ENCODE data around the gene RGS9BP.

The RGS9BP gene

DNA sequence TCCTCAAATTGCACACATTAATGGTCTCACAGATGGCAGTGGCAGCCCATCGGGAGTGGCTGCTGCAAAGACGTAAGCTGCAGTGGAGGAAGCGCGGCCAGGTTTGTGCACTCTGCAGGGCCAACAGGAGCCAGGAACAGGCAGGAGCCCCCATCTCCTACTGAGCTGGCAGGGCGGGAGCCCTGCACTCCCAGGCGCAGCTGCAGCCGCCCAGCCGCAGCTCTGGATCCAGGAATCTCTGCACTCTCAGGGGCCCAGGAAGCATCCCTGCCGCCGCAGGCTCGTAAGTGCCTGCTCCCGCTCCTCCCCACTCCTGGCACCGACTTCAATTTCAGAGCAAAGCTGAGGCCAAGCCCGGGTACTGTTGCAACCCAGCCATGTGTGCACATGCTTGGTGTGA is 38.2 kb upstream of the RGS9BP start:
- TF ChIP-seq, protein P1, sequence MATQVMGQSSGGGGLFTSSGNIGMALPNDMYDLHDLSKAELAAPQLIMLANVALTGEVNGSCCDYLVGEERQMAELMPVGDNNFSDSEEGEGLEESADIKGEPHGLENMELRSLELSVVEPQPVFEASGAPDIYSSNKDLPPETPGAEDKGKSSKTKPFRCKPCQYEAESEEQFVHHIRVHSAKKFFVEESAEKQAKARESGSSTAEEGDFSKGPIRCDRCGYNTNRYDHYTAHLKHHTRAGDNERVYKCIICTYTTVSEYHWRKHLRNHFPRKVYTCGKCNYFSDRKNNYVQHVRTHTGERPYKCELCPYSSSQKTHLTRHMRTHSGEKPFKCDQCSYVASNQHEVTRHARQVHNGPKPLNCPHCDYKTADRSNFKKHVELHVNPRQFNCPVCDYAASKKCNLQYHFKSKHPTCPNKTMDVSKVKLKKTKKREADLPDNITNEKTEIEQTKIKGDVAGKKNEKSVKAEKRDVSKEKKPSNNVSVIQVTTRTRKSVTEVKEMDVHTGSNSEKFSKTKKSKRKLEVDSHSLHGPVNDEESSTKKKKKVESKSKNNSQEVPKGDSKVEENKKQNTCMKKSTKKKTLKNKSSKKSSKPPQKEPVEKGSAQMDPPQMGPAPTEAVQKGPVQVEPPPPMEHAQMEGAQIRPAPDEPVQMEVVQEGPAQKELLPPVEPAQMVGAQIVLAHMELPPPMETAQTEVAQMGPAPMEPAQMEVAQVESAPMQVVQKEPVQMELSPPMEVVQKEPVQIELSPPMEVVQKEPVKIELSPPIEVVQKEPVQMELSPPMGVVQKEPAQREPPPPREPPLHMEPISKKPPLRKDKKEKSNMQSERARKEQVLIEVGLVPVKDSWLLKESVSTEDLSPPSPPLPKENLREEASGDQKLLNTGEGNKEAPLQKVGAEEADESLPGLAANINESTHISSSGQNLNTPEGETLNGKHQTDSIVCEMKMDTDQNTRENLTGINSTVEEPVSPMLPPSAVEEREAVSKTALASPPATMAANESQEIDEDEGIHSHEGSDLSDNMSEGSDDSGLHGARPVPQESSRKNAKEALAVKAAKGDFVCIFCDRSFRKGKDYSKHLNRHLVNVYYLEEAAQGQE (IDR thresholded peaks at IDR 0.05; ENCODE audit: insufficient read depth in 1 of 2, low read depth in 2 of 2, low read length in 2 of 2) = no peak
- no peak for TF ChIP-seq SIN3A (IDR thresholded peaks at IDR 0.05; ENCODE audit: borderline replicate concordance, insufficient read depth, low read length)
- no peak for TF ChIP-seq POLR2AphosphoS5 (IDR thresholded peaks at IDR 0.05; ENCODE audit: low read depth, low read length)
- no peak for TF ChIP-seq TAF1 (IDR thresholded peaks at IDR 0.05; ENCODE audit: borderline replicate concordance, insufficient read depth, low read length)
- TF ChIP-seq FOXP2 (optimal IDR thresholded peaks at IDR 0.05; ENCODE audit: borderline replicate concordance, extremely low read depth, extremely low read length, insufficient read depth) = no peak

DNA sequence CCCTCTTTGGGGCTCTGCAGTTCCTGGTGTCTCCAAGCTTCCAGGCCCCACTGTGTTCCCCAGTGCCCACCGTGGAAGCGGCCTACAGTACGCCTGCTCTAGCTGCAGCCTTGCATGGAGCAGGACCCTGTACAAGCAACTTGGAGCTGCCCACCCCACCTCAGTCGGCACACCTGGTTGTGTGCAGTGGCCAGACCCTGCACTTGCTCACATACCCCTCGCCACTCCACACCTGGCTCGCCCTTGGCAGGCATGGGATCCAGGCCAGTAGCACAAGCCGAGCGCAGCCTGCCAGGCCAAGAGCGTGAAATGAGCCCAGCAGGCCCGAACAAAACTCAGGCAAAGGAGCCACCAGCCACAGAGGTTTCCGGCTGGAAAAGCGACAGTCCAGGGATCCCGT is 37.0 kb upstream of the RGS9BP start:
- TF ChIP-seq POLR2AphosphoS5 (IDR thresholded peaks at IDR 0.05; ENCODE audit: low read depth, low read length) = no peak
- TF ChIP-seq SIN3A (IDR thresholded peaks at IDR 0.05; ENCODE audit: borderline replicate concordance, insufficient read depth, low read length) = no peak
- no peak for TF ChIP-seq TAF1 (IDR thresholded peaks at IDR 0.05; ENCODE audit: borderline replicate concordance, insufficient read depth, low read length)
- TF ChIP-seq, protein P1 (IDR thresholded peaks at IDR 0.05; ENCODE audit: insufficient read depth in 1 of 2, low read depth in 2 of 2, low read length in 2 of 2) = no peak
- no peak for TF ChIP-seq FOXP2 (optimal IDR thresholded peaks at IDR 0.05; ENCODE audit: borderline replicate concordance, extremely low read depth, extremely low read length, insufficient read depth)

DNA sequence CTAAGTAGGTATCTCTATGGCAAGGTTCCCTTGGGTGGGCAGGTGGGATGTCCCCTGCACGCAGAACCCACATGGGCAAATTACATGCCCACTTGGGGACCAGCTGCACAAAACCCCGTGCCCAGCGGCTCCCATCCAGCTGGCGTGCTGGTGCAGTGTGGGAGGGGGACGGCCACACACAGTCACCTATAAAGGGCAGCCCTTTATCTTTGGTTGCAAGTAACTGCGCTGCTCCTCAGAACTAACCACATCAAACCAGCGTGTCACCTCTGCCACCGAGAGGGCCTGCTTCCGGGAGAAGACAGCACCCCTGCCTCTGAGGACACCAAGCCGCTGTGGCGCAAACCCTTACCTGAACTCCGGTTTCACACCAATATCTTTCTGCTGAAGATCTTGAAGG is 32.9 kb upstream of the RGS9BP start:
- TF ChIP-seq, protein P1 (IDR thresholded peaks at IDR 0.05; ENCODE audit: insufficient read depth in 1 of 2, low read depth in 2 of 2, low read length in 2 of 2) = no peak
- TF ChIP-seq POLR2AphosphoS5 (IDR thresholded peaks at IDR 0.05; ENCODE audit: low read depth, low read length) = no peak
- TF ChIP-seq TAF1 (IDR thresholded peaks at IDR 0.05; ENCODE audit: borderline replicate concordance, insufficient read depth, low read length) = no peak
- TF ChIP-seq SIN3A (IDR thresholded peaks at IDR 0.05; ENCODE audit: borderline replicate concordance, insufficient read depth, low read length) = no peak
- TF ChIP-seq FOXP2 (optimal IDR thresholded peaks at IDR 0.05; ENCODE audit: borderline replicate concordance, extremely low read depth, extremely low read length, insufficient read depth) = no peak

DNA sequence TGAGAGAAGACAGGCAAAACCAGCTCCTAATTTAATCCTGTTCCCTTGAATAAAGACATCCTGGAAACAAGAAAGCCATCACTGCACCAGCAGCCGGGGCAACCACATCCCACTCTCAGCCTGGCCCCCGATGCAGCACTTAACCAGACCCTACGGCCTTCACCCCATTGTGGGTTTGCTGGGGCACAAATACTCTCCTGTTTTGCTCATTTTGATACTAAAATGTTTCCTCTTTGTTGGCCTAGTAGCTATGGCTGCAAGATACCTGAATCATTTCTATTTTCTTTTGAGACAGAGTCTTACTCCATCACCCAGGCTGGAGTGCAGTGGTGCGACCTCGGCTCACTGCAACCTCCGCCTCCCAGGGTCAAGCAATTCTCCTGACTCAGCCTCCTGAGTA is 29.1 kb upstream of the RGS9BP start:
- TF ChIP-seq SIN3A (IDR thresholded peaks at IDR 0.05; ENCODE audit: borderline replicate concordance, insufficient read depth, low read length) (no peak), TAF1 (IDR thresholded peaks at IDR 0.05; ENCODE audit: borderline replicate concordance, insufficient read depth, low read length) (no peak), FOXP2 (optimal IDR thresholded peaks at IDR 0.05; ENCODE audit: borderline replicate concordance, extremely low read depth, extremely low read length, insufficient read depth) (no peak), POLR2AphosphoS5 (IDR thresholded peaks at IDR 0.05; ENCODE audit: low read depth, low read length) (no peak)
- TF ChIP-seq, protein P1 (IDR thresholded peaks at IDR 0.05; ENCODE audit: insufficient read depth in 1 of 2, low read depth in 2 of 2, low read length in 2 of 2) = no peak

DNA sequence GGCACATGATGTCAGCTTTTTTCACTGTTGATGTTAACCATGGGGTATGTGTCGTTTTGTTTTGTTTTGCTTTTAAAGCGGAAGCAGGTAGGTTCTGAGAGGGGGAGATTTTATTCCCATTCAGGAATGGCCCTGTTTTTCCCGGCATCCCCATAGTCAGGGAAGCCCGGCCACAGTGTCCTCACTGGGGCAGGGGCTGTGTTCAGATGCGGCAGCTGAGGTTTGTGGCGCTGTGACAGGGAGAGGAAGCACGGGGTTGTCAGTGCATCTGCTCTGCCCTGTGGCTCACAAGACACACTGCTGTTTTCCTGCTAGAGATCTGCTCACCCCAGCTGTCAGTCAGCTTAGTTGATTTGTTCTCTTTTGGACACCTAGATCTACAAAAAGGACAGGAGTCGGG is 28.3 kb upstream of the RGS9BP start:
- TF ChIP-seq, protein P1 (IDR thresholded peaks at IDR 0.05; ENCODE audit: insufficient read depth in 1 of 2, low read depth in 2 of 2, low read length in 2 of 2) = no peak
- TF ChIP-seq SIN3A (IDR thresholded peaks at IDR 0.05; ENCODE audit: borderline replicate concordance, insufficient read depth, low read length) (no peak), TAF1 (IDR thresholded peaks at IDR 0.05; ENCODE audit: borderline replicate concordance, insufficient read depth, low read length) (no peak), POLR2AphosphoS5 (IDR thresholded peaks at IDR 0.05; ENCODE audit: low read depth, low read length) (no peak), FOXP2 (optimal IDR thresholded peaks at IDR 0.05; ENCODE audit: borderline replicate concordance, extremely low read depth, extremely low read length, insufficient read depth) (no peak)
